Kidney tubule cell (primary cell): ENCODE measurements around the gene NAP1L4.

Source experiments
- DNase-seq: peaks from one replicate; pipeline ENCODE4 v3.0.0-alpha.2; 2018; ENCODE audit warnings: low spot score

NAP1L4 gene

GRCh38 chr11:3010521-3011275 is 18.6 kb upstream of the NAP1L4 start:
- no peak for DNase-seq

- DNase-seq: no peak
These were observed 17.9 kb upstream of the NAP1L4 start for GRCh38 chr11:3010004-3010403.

GRCh38 chr11:3009481-3009880 is 17.4 kb upstream of the NAP1L4 start:
- no peak for DNase-seq

GRCh38 chr11:3008746-3009336 is 16.7 kb upstream of the NAP1L4 start:
- DNase-seq: no peak

- no peak for DNase-seq
These were observed 15.4 kb upstream of the NAP1L4 start for GRCh38 chr11:3007404-3008010.

- no peak for DNase-seq
These were observed 14.6 kb upstream of the NAP1L4 start for GRCh38 chr11:3006505-3007260.

- DNase-seq: no peak
These were observed 12.4 kb upstream of the NAP1L4 start for GRCh38 chr11:3004481-3004880.

- peak; percentile 73 for DNase-seq
These were observed 11.5 kb upstream of the NAP1L4 start for GRCh38 chr11:3003396-3004231.

GRCh38 chr11:3002871-3003270 is 10.7 kb upstream of the NAP1L4 start:
- DNase-seq: no peak

GRCh38 chr11:3002351-3002861 is 10.3 kb upstream of the NAP1L4 start:
- DNase-seq: no peak

GRCh38 chr11:3001496-3001895 is 9.4 kb upstream of the NAP1L4 start:
- DNase-seq: no peak

- peak; percentile 81 for DNase-seq
These were observed 8.2 kb upstream of the NAP1L4 start for GRCh38 chr11:3000032-3000961.

- no peak for DNase-seq
These were observed 7.4 kb upstream of the NAP1L4 start for GRCh38 chr11:2999464-2999998.

GRCh38 chr11:2998073-2998850 is 6.1 kb upstream of the NAP1L4 start:
- DNase-seq: no peak

- DNase-seq: no peak
These were observed 5.3 kb upstream of the NAP1L4 start for GRCh38 chr11:2997406-2997805.

GRCh38 chr11:2996976-2997375 is 4.8 kb upstream of the NAP1L4 start:
- DNase-seq: peak; percentile 47

- DNase-seq: no peak
These were observed 3.9 kb upstream of the NAP1L4 start for GRCh38 chr11:2995893-2996554.

- no peak for DNase-seq
These were observed 3.0 kb upstream of the NAP1L4 start for GRCh38 chr11:2995031-2995561.

- DNase-seq: no peak
These were observed 2.2 kb upstream of the NAP1L4 start for GRCh38 chr11:2994336-2994730.
